ENCODE results near the gene ITPKA.
"Not testable (repeated sequence)": the region's sequence is repeated elsewhere in the genome, so short reads cannot be mapped to it uniquely, and the experiment has no call there.

The ITPKA gene

DNA sequence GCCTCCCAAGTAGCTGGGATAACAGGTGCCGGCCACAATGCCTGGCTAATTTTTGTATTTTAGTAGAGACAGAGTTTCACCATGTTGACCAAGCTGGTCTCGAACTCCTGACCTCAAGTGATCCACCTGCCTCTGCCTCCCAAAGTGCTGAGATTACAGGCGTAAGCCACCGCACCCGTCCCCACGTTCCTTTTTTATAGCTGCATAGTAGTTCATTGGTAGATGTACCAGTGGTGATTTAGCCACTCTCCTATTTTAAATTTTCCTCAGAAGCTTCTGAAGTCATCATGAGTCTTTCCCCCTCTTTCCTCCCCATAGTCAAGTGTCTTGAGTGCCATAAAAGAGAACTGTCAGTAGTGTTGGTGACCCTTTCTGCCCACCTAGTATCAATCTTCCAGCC is 24.0 kb upstream of the ITPKA start:
- H3K9me3 ChIP-seq (ENCODE audit: control extremely low read depth in 1 of 5, control insufficient read depth in 4 of 5, insufficient read depth in 2 of 5, low read depth in 1 of 5, low read length in 4 of 5); H3K4me1 ChIP-seq (ENCODE audit: control extremely low read depth in 1 of 4, control insufficient read depth in 4 of 4, insufficient read depth in 4 of 4, low read length in 3 of 4); H3K27ac ChIP-seq (ENCODE audit: insufficient read depth in 1 of 2, low read depth in 1 of 2, low read length in 2 of 2, poor library complexity in 1 of 2, severe bottlenecking in 2 of 2); DNase-seq; H3K4me3 ChIP-seq (ENCODE audit: control insufficient read depth in 1 of 7, extremely low read depth in 1 of 7, insufficient read depth in 4 of 7, low read depth in 2 of 7, low read length in 6 of 7); POLR2A ChIA-PET; H3K27me3 ChIP-seq (replicated peaks in 2 of 5; ENCODE audit: control insufficient read depth in 4 of 5, insufficient read depth in 5 of 5, low read length in 4 of 5): not testable (repeated sequence)
- 100% methylated on average over 2 of the region's 6 CpGs for WGBS (ENCODE audit: insufficient coverage)
- CTCF ChIA-PET = interaction anchor here (1.5 to 1.6 kb wide), 2 partner anchors 17 to 39 kb away, joined by 3 to 6 read pairs; no protein-coding TSS in a partner anchor
- H3K36me3 ChIP-seq (ENCODE audit: control insufficient read depth in 4 of 4, insufficient read depth in 4 of 4, low read length in 3 of 4) = peaks cover 16 to 71% (median 45%) of the 10 kb centered on the region in 4 experiments

DNA sequence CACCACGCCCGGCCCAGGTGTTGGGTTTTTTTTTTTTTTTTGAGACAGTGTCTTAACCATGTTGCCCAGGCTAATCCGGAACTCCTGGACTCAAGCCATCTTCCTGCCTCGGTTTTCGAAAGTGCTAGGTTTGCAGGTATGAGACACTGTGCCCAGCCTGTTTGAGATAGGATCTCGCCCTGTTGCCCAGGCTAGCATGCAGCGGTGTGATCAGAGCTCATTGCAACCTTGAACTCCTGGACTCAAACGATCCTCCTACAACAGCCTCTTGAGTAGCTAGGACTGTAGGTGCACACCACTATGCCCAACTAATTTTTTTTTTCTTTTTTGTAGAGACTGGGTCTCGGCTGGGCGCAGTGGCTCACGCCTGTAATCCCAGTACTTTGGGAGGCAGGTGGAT is 20.3 kb upstream of the ITPKA start:
- peaks cover 0 to 8% (median 4%) of the 10 kb centered on the region in 4 experiments for H3K4me1 ChIP-seq (ENCODE audit: control extremely low read depth in 1 of 4, control insufficient read depth in 4 of 4, insufficient read depth in 4 of 4, low read length in 3 of 4)
- no peaks in the 10 kb centered on the region for H3K9me3 ChIP-seq (ENCODE audit: control extremely low read depth in 1 of 5, control insufficient read depth in 4 of 5, insufficient read depth in 2 of 5, low read depth in 1 of 5, low read length in 4 of 5)
- ChIA-PET POLR2A (no interaction called here), CTCF (interaction anchor here (0.7 kb wide), 1 partner anchor 190 kb away, joined by 3 read pairs; no protein-coding TSS in a partner anchor)
- peaks cover 34 to 78% (median 56%) of the 10 kb centered on the region in 4 experiments for H3K36me3 ChIP-seq (ENCODE audit: control insufficient read depth in 4 of 4, insufficient read depth in 4 of 4, low read length in 3 of 4)
- WGBS (ENCODE audit: insufficient coverage) = 96% methylated on average over 5 of the region's 11 CpGs
- DNase-seq = no peak
- H3K4me3 ChIP-seq (ENCODE audit: control insufficient read depth in 1 of 7, extremely low read depth in 1 of 7, insufficient read depth in 4 of 7, low read depth in 2 of 7, low read length in 6 of 7) = no peak overlapping the region
- H3K27me3 ChIP-seq (replicated peaks in 2 of 5; ENCODE audit: control insufficient read depth in 4 of 5, insufficient read depth in 5 of 5, low read length in 4 of 5) = no peaks in the 10 kb centered on the region
- H3K27ac ChIP-seq (ENCODE audit: insufficient read depth in 1 of 2, low read depth in 1 of 2, low read length in 2 of 2, poor library complexity in 1 of 2, severe bottlenecking in 2 of 2) = no peak overlapping the region

DNA sequence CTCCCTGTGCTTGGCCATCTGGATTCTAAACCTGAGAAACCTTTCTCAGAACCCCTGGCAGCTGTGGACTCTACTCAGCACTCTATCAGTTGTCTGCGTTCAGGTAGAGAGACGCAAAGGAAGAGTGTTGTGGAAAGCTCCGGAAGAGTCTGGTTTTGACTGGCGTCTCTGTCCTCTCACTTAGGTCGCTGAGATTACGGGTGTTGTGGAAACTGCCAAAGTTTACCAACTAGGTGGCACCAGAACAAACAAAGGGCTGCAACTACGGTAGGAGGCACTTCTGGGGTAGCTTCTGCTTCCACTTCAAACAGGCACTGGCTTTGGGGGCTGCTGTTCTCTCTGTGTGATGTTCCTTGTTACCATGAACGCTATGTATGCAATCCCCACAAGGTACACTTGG is 19.2 kb upstream of the ITPKA start:
- ChIA-PET CTCF (interaction anchor here (0.8 kb wide), 1 partner anchor 9 kb away, joined by 3 read pairs; no protein-coding TSS in a partner anchor), POLR2A (no interaction called here)
- Histone ChIP-seq H3K4me3 (ENCODE audit: control insufficient read depth in 1 of 7, extremely low read depth in 1 of 7, insufficient read depth in 4 of 7, low read depth in 2 of 7, low read length in 6 of 7) (no peak overlapping the region), H3K36me3 (ENCODE audit: control insufficient read depth in 4 of 4, insufficient read depth in 4 of 4, low read length in 3 of 4) (peaks cover 36 to 84% (median 61%) of the 10 kb centered on the region in 4 experiments), H3K27ac (ENCODE audit: insufficient read depth in 1 of 2, low read depth in 1 of 2, low read length in 2 of 2, poor library complexity in 1 of 2, severe bottlenecking in 2 of 2) (no peak overlapping the region), H3K27me3 (replicated peaks in 2 of 5; ENCODE audit: control insufficient read depth in 4 of 5, insufficient read depth in 5 of 5, low read length in 4 of 5) (no peaks in the 10 kb centered on the region), H3K4me1 (ENCODE audit: control extremely low read depth in 1 of 4, control insufficient read depth in 4 of 4, insufficient read depth in 4 of 4, low read length in 3 of 4) (peaks cover 0 to 8% (median 4%) of the 10 kb centered on the region in 4 experiments), H3K9me3 (ENCODE audit: control extremely low read depth in 1 of 5, control insufficient read depth in 4 of 5, insufficient read depth in 2 of 5, low read depth in 1 of 5, low read length in 4 of 5) (no peaks in the 10 kb centered on the region)
- WGBS (ENCODE audit: insufficient coverage) = 95% methylated on average over 7 of the region's 8 CpGs
- DNase-seq = no peak

DNA sequence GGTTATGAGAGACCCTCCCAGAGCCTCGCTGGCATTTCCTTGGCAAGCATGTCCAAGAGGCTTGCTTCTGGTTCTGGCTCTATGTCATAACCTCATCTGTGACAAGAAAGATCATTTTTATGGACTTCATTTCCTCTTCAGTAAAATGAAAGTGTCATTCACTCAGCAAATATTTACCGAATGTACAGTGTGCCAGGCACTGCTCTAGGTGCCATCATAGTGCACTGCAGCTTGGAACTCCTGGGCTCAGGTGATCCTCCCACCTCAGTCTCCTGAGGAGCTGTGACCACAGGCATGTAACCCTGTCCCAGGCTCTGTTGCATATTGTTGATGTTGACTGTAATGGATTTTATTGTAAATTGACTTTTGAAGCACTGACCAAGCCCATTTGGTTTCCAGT is 18.7 kb upstream of the ITPKA start:
- H3K4me1 ChIP-seq (ENCODE audit: control extremely low read depth in 1 of 4, control insufficient read depth in 4 of 4, insufficient read depth in 4 of 4, low read length in 3 of 4) = peaks cover 0 to 8% (median 4%) of the 10 kb centered on the region in 4 experiments
- no peak overlapping the region for H3K4me3 ChIP-seq (ENCODE audit: control insufficient read depth in 1 of 7, extremely low read depth in 1 of 7, insufficient read depth in 4 of 7, low read depth in 2 of 7, low read length in 6 of 7)
- peaks cover 36 to 84% (median 61%) of the 10 kb centered on the region in 4 experiments for H3K36me3 ChIP-seq (ENCODE audit: control insufficient read depth in 4 of 4, insufficient read depth in 4 of 4, low read length in 3 of 4)
- H3K27ac ChIP-seq (ENCODE audit: insufficient read depth in 1 of 2, low read depth in 1 of 2, low read length in 2 of 2, poor library complexity in 1 of 2, severe bottlenecking in 2 of 2) = no peak overlapping the region
- WGBS (ENCODE audit: insufficient coverage) = 7% methylated on average over 2 of the region's 2 CpGs
- ChIA-PET POLR2A (no interaction called here), CTCF (interaction anchor here (0.7 to 2.6 kb wide), 2 partner anchors 9 to 12 kb away, joined by 3 to 12 read pairs; no protein-coding TSS in a partner anchor)
- DNase-seq = peak in 2 of 3 donors; percentile 26 to 30
- no peaks in the 10 kb centered on the region for H3K27me3 ChIP-seq (replicated peaks in 2 of 5; ENCODE audit: control insufficient read depth in 4 of 5, insufficient read depth in 5 of 5, low read length in 4 of 5)
- no peaks in the 10 kb centered on the region for H3K9me3 ChIP-seq (ENCODE audit: control extremely low read depth in 1 of 5, control insufficient read depth in 4 of 5, insufficient read depth in 2 of 5, low read depth in 1 of 5, low read length in 4 of 5)

DNA sequence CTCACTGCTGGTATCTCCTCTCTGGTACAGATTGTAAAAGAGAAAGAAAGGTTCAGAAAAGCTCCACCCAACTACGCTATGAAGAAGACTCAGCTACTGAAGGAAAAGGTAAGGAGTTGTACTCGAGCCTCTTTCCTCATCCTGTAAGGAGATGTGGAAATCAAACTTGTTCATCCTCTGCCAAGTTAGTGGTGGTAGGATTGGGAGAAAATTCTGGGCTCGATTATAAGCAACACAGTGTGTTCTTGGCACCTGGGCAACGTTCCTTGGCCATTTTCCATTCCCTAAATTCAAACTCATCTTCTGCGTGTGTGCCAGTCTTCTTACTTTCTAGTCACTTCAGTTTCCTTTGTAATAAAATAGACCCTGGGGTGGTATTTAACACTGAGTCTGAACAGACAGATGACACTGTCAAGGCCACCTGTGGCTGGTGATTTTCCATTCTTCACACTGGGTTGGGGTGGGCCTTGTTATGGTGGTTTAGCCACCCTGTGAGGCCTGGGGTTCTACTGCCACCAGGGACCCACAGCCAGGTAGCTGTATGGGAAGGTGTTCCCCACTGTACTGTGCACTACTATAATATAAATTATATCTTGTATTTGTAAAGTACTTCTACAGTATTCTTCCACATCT is 17.1 kb upstream of the ITPKA start:
- 90% methylated on average over 2 of the region's 5 CpGs for WGBS (ENCODE audit: insufficient coverage)
- DNase-seq = no peak
- H3K27ac ChIP-seq (ENCODE audit: insufficient read depth in 1 of 2, low read depth in 1 of 2, low read length in 2 of 2, poor library complexity in 1 of 2, severe bottlenecking in 2 of 2) = no peak overlapping the region

DNA sequence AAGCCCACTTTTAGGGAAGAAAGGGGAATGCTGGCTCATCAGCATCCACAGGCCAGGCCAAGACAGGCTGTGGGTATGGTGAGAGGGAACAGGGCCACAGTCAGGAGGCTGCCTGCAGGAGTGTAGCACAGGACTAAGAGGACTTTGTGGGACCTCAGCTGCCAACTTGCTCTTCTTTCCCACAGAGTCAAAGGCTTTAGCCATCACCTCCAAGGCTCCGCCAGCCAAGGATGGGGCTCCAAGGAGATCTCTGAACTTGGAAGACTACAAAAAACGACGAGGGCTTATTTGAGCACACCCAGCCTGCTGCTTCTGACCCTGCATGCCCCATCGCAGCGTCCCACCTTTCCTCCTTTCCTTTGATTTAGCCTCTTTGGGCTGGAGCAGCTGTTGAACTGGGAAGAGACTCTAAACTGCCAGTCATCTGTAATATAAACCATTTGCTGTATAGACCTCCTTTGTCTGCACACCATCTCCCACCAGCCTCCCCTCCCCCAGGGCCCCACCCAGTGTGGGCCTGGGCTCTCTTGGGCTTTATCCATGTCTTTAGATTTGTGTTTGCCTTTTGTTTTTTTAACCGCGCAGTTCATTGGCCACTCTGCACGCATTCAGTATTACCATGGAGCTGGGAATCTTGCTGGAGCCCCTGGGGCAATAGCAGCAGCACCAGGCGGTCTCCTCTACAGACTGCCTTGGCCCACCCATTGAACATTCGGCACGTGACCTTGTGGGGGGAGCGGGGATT is 13.1 kb upstream of the ITPKA start:
- peaks cover 24 to 73% (median 57%) of the 10 kb centered on the region in 4 experiments for H3K36me3 ChIP-seq (ENCODE audit: control insufficient read depth in 4 of 4, insufficient read depth in 4 of 4, low read length in 3 of 4)
- POLR2A ChIA-PET = no interaction called here
- H3K27ac ChIP-seq (ENCODE audit: insufficient read depth in 1 of 2, low read depth in 1 of 2, low read length in 2 of 2, poor library complexity in 1 of 2, severe bottlenecking in 2 of 2) = no peak overlapping the region
- H3K27me3 ChIP-seq (replicated peaks in 2 of 5; ENCODE audit: control insufficient read depth in 4 of 5, insufficient read depth in 5 of 5, low read length in 4 of 5) = no peaks in the 10 kb centered on the region
- peaks cover 0 to 11% (median 0%) of the 10 kb centered on the region in 5 experiments for H3K9me3 ChIP-seq (ENCODE audit: control extremely low read depth in 1 of 5, control insufficient read depth in 4 of 5, insufficient read depth in 2 of 5, low read depth in 1 of 5, low read length in 4 of 5)
- CTCF ChIA-PET = interaction anchor here (3.6 kb wide), 1 partner anchor 15 kb away, joined by 15 read pairs; no protein-coding TSS in a partner anchor
- peaks cover 0 to 2% (median 0%) of the 10 kb centered on the region in 4 experiments for H3K4me1 ChIP-seq (ENCODE audit: control extremely low read depth in 1 of 4, control insufficient read depth in 4 of 4, insufficient read depth in 4 of 4, low read length in 3 of 4)
- DNase-seq = no peak
- WGBS (ENCODE audit: insufficient coverage) = 98% methylated on average over 8 of the region's 12 CpGs
- H3K4me3 ChIP-seq (ENCODE audit: control insufficient read depth in 1 of 7, extremely low read depth in 1 of 7, insufficient read depth in 4 of 7, low read depth in 2 of 7, low read length in 6 of 7) = no peak overlapping the region

More for the DNA sequence above, 17.1 kb upstream of the ITPKA start:
- H3K36me3 ChIP-seq (ENCODE audit: control insufficient read depth in 4 of 4, insufficient read depth in 4 of 4, low read length in 3 of 4) = peaks cover 30 to 86% (median 64%) of the 10 kb centered on the region in 4 experiments
- H3K9me3 ChIP-seq (ENCODE audit: control extremely low read depth in 1 of 5, control insufficient read depth in 4 of 5, insufficient read depth in 2 of 5, low read depth in 1 of 5, low read length in 4 of 5) = peaks cover 0 to 5% (median 0%) of the 10 kb centered on the region in 5 experiments
- H3K27me3 ChIP-seq (replicated peaks in 2 of 5; ENCODE audit: control insufficient read depth in 4 of 5, insufficient read depth in 5 of 5, low read length in 4 of 5) = no peaks in the 10 kb centered on the region
- ChIA-PET POLR2A (no interaction called here), CTCF (interaction anchor here (1.6 to 2.6 kb wide), 2 partner anchors 10 to 12 kb away, joined by 3 to 12 read pairs; no protein-coding TSS in a partner anchor)
- no peak overlapping the region for H3K4me3 ChIP-seq (ENCODE audit: control insufficient read depth in 1 of 7, extremely low read depth in 1 of 7, insufficient read depth in 4 of 7, low read depth in 2 of 7, low read length in 6 of 7)
- H3K4me1 ChIP-seq (ENCODE audit: control extremely low read depth in 1 of 4, control insufficient read depth in 4 of 4, insufficient read depth in 4 of 4, low read length in 3 of 4) = peaks cover 0 to 8% (median 4%) of the 10 kb centered on the region in 4 experiments

Measured in common myeloid progenitor, CD34-positive (primary cell).